ENCODE data around the gene PSTPIP1. TPM values are rescaled to one million over a fixed set of nuclear protein-coding genes. Genes with fewer than 3 reads are reported as not detected.

The PSTPIP1 gene
- total and polyA plus RNA-seq, 2 donors from 2014 or later = 2.2 to 22.1 TPM

DNA sequence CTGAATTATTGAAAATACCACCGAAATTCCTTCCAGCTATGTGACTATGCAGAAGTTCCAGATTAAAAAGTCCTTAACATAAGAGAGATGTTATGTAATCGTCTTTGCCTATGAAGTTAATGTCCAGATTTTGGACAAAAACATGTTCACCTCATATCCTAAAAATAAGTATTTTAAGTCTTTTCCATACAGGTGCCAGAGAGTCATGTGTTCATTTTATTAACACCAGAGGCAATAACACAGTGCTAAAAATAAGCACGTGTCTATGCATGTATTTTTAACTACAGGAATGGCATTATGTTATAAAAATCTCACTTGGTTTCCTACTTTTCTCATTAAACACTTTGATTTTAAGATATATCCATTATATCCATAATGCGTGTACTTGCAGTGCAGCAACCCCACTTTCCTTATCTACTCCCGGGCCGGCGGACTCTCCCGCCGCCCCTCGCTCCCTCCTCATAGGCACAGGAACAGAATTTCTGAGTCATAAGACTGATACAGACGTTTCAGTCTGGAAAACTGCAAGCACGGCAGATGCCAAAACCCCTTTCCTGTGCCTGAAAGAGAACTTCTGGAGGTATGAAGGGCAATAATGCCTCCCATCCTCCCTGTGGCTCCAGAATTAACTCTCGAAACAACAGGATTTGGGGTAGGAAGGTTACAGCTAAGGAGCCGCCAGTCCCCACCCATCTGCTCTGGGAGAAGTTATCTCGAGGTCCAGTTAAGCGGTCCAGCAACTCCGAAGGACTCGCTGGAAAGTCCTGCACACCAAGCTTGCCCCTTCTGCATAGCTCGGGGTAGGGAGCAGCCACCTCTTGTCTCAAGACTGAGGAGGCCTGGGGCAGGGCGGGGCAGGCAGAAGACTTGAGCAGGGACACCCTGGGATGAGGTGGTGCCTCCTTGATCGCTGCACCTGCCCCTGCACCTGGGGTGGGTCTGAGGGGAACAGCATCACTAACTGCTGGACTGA, 22.3 kb upstream of the PSTPIP1 start:
- Histone ChIP-seq H3K4me3 (ENCODE audit: low read length in 3 of 3) (peak overlapping the region in 2 of 3 donors; percentile 13 to 37), H3K36me3 (ENCODE audit: control insufficient read depth in 2 of 3, insufficient read depth in 3 of 3, low read length in 3 of 3) (no peaks in the 10 kb centered on the region), H3K9ac (ENCODE audit: low read length in 3 of 3) (peak overlapping the region in 1 of 3 donors; percentile 10), H3K27me3 (ENCODE audit: control insufficient read depth, insufficient read depth, low read length) (no peaks in the 10 kb centered on the region), H3K27ac (ENCODE audit: low read depth in 2 of 2, low read length in 2 of 2) (peak overlapping the region in 1 of 2 donors; percentile 7), H3K9me3 (ENCODE audit: control insufficient read depth in 2 of 3, insufficient read depth in 1 of 3, low read length in 3 of 3) (no peaks in the 10 kb centered on the region), H3K4me1 (ENCODE audit: control insufficient read depth in 2 of 3, insufficient read depth in 2 of 3, low read depth in 1 of 3, low read length in 3 of 3) (no peaks in the 10 kb centered on the region)
- intact Hi-C loops (cut with DNase I) = no loop called here
- FAIRE-seq (no peak), DNase-seq (peak in 1 of 5 donors; percentile 36)
- TF ChIP-seq, protein P1, sequence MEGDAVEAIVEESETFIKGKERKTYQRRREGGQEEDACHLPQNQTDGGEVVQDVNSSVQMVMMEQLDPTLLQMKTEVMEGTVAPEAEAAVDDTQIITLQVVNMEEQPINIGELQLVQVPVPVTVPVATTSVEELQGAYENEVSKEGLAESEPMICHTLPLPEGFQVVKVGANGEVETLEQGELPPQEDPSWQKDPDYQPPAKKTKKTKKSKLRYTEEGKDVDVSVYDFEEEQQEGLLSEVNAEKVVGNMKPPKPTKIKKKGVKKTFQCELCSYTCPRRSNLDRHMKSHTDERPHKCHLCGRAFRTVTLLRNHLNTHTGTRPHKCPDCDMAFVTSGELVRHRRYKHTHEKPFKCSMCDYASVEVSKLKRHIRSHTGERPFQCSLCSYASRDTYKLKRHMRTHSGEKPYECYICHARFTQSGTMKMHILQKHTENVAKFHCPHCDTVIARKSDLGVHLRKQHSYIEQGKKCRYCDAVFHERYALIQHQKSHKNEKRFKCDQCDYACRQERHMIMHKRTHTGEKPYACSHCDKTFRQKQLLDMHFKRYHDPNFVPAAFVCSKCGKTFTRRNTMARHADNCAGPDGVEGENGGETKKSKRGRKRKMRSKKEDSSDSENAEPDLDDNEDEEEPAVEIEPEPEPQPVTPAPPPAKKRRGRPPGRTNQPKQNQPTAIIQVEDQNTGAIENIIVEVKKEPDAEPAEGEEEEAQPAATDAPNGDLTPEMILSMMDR (IDR thresholded peaks at IDR 0.05; ENCODE audit: borderline replicate concordance, extremely low read depth, insufficient read depth) = no peak

DNA sequence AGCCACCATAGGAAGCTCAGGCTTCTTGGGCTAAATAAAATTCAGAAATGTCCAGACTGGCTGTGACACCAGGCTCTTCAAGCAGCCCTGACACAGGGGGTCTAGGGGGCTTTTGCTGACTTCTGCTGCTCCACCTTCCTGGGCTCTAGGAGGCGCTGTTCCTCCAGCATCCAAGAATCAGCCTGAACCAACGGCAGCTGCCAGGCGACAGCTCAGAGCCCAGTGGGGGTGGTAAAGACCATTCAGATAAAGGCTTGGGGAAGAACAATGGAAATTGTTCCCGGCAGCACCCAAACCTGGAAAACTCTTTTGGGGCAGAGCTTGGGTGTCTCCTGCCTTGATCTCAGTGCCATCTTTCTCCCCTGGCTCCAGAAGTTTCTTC, 21.6 kb upstream of the PSTPIP1 start:
- Histone ChIP-seq H3K4me1 (ENCODE audit: control insufficient read depth in 2 of 3, insufficient read depth in 2 of 3, low read depth in 1 of 3, low read length in 3 of 3) (no peaks in the 10 kb centered on the region), H3K9me3 (ENCODE audit: control insufficient read depth in 2 of 3, insufficient read depth in 1 of 3, low read length in 3 of 3) (no peaks in the 10 kb centered on the region), H3K36me3 (ENCODE audit: control insufficient read depth in 2 of 3, insufficient read depth in 3 of 3, low read length in 3 of 3) (no peaks in the 10 kb centered on the region), H3K27ac (ENCODE audit: low read depth in 2 of 2, low read length in 2 of 2) (no peak overlapping the region), H3K27me3 (ENCODE audit: control insufficient read depth, insufficient read depth, low read length) (no peaks in the 10 kb centered on the region), H3K9ac (ENCODE audit: low read length in 3 of 3) (no peak overlapping the region), H3K4me3 (ENCODE audit: low read length in 3 of 3) (no peak overlapping the region)
- intact Hi-C loops (cut with DNase I) = no loop called here
- FAIRE-seq (no peak), DNase-seq (peak in 2 of 5 donors; percentile 21 to 35)
- TF ChIP-seq, protein P1 (IDR thresholded peaks at IDR 0.05; ENCODE audit: borderline replicate concordance, extremely low read depth, insufficient read depth) = peak; percentile 13

DNA sequence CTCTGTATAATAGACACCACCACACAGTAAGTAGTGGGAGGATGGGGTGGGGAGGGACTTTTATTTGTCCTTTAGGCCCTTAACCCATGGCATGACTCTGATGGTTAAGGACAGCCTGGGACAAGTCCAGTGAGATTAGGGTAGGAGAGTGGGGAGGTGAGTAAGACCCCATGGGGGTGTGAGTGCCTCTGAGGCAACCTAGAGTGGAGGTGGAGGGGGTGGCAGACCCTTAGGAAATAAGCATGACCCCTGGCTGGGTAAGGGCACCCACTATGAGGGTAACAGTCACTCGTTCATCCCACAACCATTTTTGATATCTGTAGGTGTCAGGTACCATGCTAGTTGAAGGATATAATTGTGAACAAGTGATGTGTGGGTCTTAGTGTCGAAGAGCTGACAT, 21.0 kb upstream of the PSTPIP1 start:
- TF ChIP-seq, protein P1 (IDR thresholded peaks at IDR 0.05; ENCODE audit: borderline replicate concordance, extremely low read depth, insufficient read depth) = no peak
- FAIRE-seq (no peak), DNase-seq (peak in 1 of 5 donors; percentile 13)
- no peak overlapping the region for H3K27ac ChIP-seq (ENCODE audit: low read depth in 2 of 2, low read length in 2 of 2)
- H3K27me3 ChIP-seq (ENCODE audit: control insufficient read depth, insufficient read depth, low read length) = no peaks in the 10 kb centered on the region
- no peak overlapping the region for H3K9ac ChIP-seq (ENCODE audit: low read length in 3 of 3)
- no peaks in the 10 kb centered on the region for H3K9me3 ChIP-seq (ENCODE audit: control insufficient read depth in 2 of 3, insufficient read depth in 1 of 3, low read length in 3 of 3)
- H3K4me1 ChIP-seq (ENCODE audit: control insufficient read depth in 2 of 3, insufficient read depth in 2 of 3, low read depth in 1 of 3, low read length in 3 of 3) = no peaks in the 10 kb centered on the region
- H3K36me3 ChIP-seq (ENCODE audit: control insufficient read depth in 2 of 3, insufficient read depth in 3 of 3, low read length in 3 of 3) = no peaks in the 10 kb centered on the region
- intact Hi-C loops (cut with DNase I) = no loop called here
- H3K4me3 ChIP-seq (ENCODE audit: low read length in 3 of 3) = no peak overlapping the region
